ENCODE measurements around the gene ANO7. TPM values are rescaled to one million over a fixed set of nuclear protein-coding genes. Genes with fewer than 3 reads are reported as not detected.

The ANO7 gene
- total and polyA plus RNA-seq, 2 of the 13 experiments (the other 11 are each of a cell fraction or from before 2014, with no cell fraction given): 4.1 to 4.9 TPM

DNA sequence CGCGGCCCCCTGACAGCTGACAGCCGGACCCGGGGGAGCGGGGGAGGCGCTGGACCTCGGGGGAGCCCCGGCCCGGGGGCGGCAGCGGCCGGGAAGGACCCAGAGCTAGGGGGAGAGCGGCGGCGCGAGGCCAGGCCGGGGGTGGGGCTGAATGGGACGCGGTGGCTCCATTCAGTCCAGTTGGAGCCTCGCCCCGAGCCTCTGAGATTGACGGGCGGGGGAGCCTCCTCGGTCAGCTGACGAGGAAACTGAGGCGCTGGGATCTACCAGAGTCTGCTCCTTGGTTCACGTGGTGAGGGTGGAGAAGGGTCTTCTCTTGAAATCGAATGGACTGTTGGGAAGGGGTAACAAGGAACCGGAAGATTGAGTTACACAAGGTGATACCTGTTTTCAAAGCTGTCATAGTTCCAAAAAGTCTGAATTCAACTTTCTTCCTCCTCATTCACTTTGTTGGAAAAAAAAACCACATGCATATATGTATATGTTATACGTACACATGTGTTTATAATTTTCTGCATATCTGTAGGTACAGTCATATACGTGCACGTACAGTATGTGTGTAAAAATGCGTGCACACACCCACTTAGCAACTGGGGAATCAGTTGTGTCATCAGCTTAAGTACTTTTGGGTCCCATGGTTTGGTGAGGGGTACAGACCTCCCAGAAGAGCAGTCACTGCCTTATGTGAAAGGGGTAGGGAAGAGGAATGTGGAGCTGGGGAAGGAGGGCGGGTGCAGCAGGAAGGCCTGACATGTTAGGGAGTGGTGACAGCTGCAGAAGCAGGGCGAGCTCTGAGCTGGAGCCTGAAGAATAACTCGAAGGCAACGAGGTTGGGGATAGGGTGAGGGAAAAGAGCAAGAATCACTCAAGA lies 37.6 kb upstream of the ANO7 start:
- POLR2A ChIA-PET: interaction anchor here (0.7 to 2.7 kb wide), 9 partner anchors 15 to 460 kb away, joined by 3 to 21 read pairs (median 3); partner anchors contain the start of gene MTERF4
- Histone ChIP-seq H3K4me3 (replicated peaks in 1 of 3; ENCODE audit: insufficient read depth in 1 of 3, low read depth in 2 of 3, low read length in 3 of 3) (peak overlapping the region; percentile 83 to 96 (median 91)), H3K79me2 (ENCODE audit: insufficient read depth, low read length) (peaks cover 22% of the 10 kb centered on the region), H3K9me3 (ENCODE audit: low read length) (no peaks in the 10 kb centered on the region), H3K27ac (ENCODE audit: extremely low read length, insufficient read depth, low read length) (peak overlapping the region; percentile 18), H4K20me1 (ENCODE audit: insufficient read depth, low read length) (no peaks in the 10 kb centered on the region), H3K36me3 (replicated peaks in 1 of 2; ENCODE audit: control insufficient read depth in 1 of 2, insufficient read depth in 2 of 2, low read length in 2 of 2) (peaks cover 3 to 14% of the 10 kb centered on the region in 2 experiments; a peak in 3 of 5 replicates), H3K4me2 (ENCODE audit: low read depth, low read length) (peak overlapping the region; percentile 87), H3K27me3 (ENCODE audit: control insufficient read depth in 1 of 2, insufficient read depth in 2 of 2, low read length in 2 of 2) (no peaks in the 10 kb centered on the region; a peak in 1 of 5 replicates), H2AFZ (ENCODE audit: low read length) (no peak overlapping the region), H3K9ac (ENCODE audit: insufficient read depth, low read depth, low read length) (peak overlapping the region; percentile 81), H3K4me1 (ENCODE audit: insufficient read depth, low read length) (peaks cover 25% of the 10 kb centered on the region)
- intact Hi-C loops (cut with micrococcal nuclease; ENCODE audit: unreplicated experiment): loop anchor here (1.0 kb wide), 2 partner anchors 67 to 73 kb away; no protein-coding TSS in a partner anchor
- CTCF ChIA-PET (ENCODE audit: low intra/inter-chr PET ratio, low total read pairs): interaction anchor here (1.9 kb wide), 1 partner anchor 73 kb away, joined by 9 read pairs; no protein-coding TSS in a partner anchor
- ATAC-seq (no peak), FAIRE-seq (peak; percentile 53), DNase-seq (ENCODE audit: low spot score) (no peak)
- 12% methylated on average over 28 of the region's 37 CpGs for WGBS (ENCODE audit: low lambda C conversion rate)
- in situ Hi-C loops (cut with HindIII; ENCODE audit: extremely low pct_ligation_motif_present, low pct_unique_long_range_greater_than_20kb): no loop called here
- BruUV-seq (replicated peaks): no TSS peak
- no peak for TF ChIP-seq TCF7L2 (IDR thresholded peaks at IDR 0.05; ENCODE audit: low read depth, low read length)
- TF ChIP-seq, protein P1, sequence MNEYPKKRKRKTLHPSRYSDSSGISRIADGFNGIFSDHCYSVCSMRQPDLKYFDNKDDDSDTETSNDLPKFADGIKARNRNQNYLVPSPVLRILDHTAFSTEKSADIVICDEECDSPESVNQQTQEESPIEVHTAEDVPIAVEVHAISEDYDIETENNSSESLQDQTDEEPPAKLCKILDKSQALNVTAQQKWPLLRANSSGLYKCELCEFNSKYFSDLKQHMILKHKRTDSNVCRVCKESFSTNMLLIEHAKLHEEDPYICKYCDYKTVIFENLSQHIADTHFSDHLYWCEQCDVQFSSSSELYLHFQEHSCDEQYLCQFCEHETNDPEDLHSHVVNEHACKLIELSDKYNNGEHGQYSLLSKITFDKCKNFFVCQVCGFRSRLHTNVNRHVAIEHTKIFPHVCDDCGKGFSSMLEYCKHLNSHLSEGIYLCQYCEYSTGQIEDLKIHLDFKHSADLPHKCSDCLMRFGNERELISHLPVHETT (CRISPR knock-in tag; conservative IDR thresholded peaks at IDR 0.05): no peak
- no peak for TF ChIP-seq ZNF225 (CRISPR knock-in tag; IDR thresholded peaks at IDR 0.05)
- TF ChIP-seq ZNF292 (CRISPR knock-in tag; IDR thresholded peaks at IDR 0.05; ENCODE audit: borderline replicate concordance, low read depth): no peak
- no peak for TF ChIP-seq THYN1 (CRISPR knock-in tag; IDR thresholded peaks at IDR 0.05; ENCODE audit: borderline replicate concordance, low read depth)
- peak; percentile 66; the same call in 1 of the 2 replicates for TF ChIP-seq ZSCAN20 (CRISPR knock-in tag; IDR thresholded peaks at IDR 0.05; ENCODE audit: borderline replicate concordance)
- TF ChIP-seq, protein P2, sequence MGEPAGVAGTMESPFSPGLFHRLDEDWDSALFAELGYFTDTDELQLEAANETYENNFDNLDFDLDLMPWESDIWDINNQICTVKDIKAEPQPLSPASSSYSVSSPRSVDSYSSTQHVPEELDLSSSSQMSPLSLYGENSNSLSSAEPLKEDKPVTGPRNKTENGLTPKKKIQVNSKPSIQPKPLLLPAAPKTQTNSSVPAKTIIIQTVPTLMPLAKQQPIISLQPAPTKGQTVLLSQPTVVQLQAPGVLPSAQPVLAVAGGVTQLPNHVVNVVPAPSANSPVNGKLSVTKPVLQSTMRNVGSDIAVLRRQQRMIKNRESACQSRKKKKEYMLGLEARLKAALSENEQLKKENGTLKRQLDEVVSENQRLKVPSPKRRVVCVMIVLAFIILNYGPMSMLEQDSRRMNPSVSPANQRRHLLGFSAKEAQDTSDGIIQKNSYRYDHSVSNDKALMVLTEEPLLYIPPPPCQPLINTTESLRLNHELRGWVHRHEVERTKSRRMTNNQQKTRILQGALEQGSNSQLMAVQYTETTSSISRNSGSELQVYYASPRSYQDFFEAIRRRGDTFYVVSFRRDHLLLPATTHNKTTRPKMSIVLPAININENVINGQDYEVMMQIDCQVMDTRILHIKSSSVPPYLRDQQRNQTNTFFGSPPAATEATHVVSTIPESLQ (CRISPR knock-in tag; conservative IDR thresholded peaks at IDR 0.05): no peak
- TF ChIP-seq NKX3-1 (CRISPR knock-in tag; IDR thresholded peaks at IDR 0.05): no peak
- TF ChIP-seq, protein P3, sequence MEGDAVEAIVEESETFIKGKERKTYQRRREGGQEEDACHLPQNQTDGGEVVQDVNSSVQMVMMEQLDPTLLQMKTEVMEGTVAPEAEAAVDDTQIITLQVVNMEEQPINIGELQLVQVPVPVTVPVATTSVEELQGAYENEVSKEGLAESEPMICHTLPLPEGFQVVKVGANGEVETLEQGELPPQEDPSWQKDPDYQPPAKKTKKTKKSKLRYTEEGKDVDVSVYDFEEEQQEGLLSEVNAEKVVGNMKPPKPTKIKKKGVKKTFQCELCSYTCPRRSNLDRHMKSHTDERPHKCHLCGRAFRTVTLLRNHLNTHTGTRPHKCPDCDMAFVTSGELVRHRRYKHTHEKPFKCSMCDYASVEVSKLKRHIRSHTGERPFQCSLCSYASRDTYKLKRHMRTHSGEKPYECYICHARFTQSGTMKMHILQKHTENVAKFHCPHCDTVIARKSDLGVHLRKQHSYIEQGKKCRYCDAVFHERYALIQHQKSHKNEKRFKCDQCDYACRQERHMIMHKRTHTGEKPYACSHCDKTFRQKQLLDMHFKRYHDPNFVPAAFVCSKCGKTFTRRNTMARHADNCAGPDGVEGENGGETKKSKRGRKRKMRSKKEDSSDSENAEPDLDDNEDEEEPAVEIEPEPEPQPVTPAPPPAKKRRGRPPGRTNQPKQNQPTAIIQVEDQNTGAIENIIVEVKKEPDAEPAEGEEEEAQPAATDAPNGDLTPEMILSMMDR (CRISPR knock-in tag; IDR thresholded peaks at IDR 0.05): no peak
- no peak for TF ChIP-seq ZNF17 (CRISPR knock-in tag; IDR thresholded peaks at IDR 0.05)
- TF ChIP-seq, protein P4, sequence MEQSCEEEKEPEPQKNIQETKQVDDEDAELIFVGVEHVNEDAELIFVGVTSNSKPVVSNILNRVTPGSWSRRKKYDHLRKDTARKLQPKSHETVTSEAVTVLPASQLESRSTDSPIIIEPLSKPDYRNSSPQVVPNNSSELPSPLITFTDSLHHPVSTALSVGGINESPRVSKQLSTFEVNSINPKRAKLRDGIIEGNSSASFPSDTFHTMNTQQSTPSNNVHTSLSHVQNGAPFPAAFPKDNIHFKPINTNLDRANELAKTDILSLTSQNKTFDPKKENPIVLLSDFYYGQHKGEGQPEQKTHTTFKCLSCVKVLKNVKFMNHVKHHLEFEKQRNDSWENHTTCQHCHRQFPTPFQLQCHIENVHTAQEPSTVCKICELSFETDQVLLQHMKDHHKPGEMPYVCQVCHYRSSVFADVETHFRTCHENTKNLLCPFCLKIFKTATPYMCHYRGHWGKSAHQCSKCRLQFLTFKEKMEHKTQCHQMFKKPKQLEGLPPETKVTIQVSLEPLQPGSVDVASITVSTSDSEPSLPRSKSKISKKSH (CRISPR knock-in tag; IDR thresholded peaks at IDR 0.05; ENCODE audit: borderline replicate concordance): no peak
- TF ChIP-seq, protein P5, sequence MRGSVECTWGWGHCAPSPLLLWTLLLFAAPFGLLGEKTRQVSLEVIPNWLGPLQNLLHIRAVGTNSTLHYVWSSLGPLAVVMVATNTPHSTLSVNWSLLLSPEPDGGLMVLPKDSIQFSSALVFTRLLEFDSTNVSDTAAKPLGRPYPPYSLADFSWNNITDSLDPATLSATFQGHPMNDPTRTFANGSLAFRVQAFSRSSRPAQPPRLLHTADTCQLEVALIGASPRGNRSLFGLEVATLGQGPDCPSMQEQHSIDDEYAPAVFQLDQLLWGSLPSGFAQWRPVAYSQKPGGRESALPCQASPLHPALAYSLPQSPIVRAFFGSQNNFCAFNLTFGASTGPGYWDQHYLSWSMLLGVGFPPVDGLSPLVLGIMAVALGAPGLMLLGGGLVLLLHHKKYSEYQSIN (CRISPR knock-in tag; IDR thresholded peaks at IDR 0.05; ENCODE audit: borderline replicate concordance): no peak
- TF ChIP-seq CBX1 (IDR thresholded peaks at IDR 0.05; ENCODE audit: low read depth): no peak
- no peak for TF ChIP-seq XBP1 (CRISPR knock-in tag; IDR thresholded peaks at IDR 0.05)
- TF ChIP-seq ZFAT (CRISPR knock-in tag; conservative IDR thresholded peaks at IDR 0.05): no peak
